Stimulated activated memory B cell treated with anti-CD40 and anti-IgM and Interleukin-4, amounts not matched to agents 10 μg/mL and 1 μg/mL and 100 μg/mL, for 72 hours (primary cell): ENCODE measurements around the gene HPN.
A peak's percentile ranks its signal among the peaks of the same experiment; 100 is the strongest.
"Not testable (repeated sequence)": the region's sequence is repeated elsewhere in the genome, so short reads cannot be mapped to it uniquely, and the experiment has no call there.

ENCODE experiments used
- ATAC-seq: fragments of 150-1000 bp; cut with Tn5 transposase; 2 replicates; pipeline ENCODE4 v1.10.0; 2021
- H3K27ac Mint-ChIP-seq: one replicate; pipeline ENCODE4 v1.8.0; 2022; ENCODE audit warnings: mild to moderate bottlenecking, mixed read lengths
- H3K27me3 Mint-ChIP-seq: one replicate; pipeline ENCODE4 v1.8.0; 2022; ENCODE audit warnings: mixed read lengths
- H3K36me3 Mint-ChIP-seq: one replicate; pipeline ENCODE4 v1.8.0; 2022; ENCODE audit warnings: mixed read lengths
- H3K4me1 Mint-ChIP-seq: one replicate; pipeline ENCODE4 v1.8.0; 2022; ENCODE audit warnings: mixed read lengths
- H3K4me3 Mint-ChIP-seq: one replicate; pipeline ENCODE4 v1.8.0; 2022; ENCODE audit warnings: mild to moderate bottlenecking, moderate library complexity, mixed read lengths
- H3K9me3 Mint-ChIP-seq: one replicate; pipeline ENCODE4 v1.8.0; 2022; ENCODE audit warnings: mixed read lengths

Gene HPN

GRCh38 chr19:35041548-35042055, at the start of gene HPN:
Gene HPN (plus strand): TSS chr19:35041721. CDS start chr19:35042507, 786 bp downstream.
- peak within 1 kb of the TSS; percentile 62 for H3K4me3 Mint-ChIP-seq
- no peaks in the 10 kb centered on the region for H3K36me3 Mint-ChIP-seq
- peaks cover 55% of the 10 kb centered on the region for H3K27me3 Mint-ChIP-seq
- no peaks in the 10 kb centered on the region for H3K9me3 Mint-ChIP-seq
- H3K27ac Mint-ChIP-seq = peak within 1 kb of the TSS; percentile 49
- H3K4me1 Mint-ChIP-seq = peaks cover 67% of the 10 kb centered on the region
- no peak for ATAC-seq

GRCh38 chr19:34992582-34992981, 48.9 kb upstream of the HPN start:
- not testable (repeated sequence) for H3K4me3 Mint-ChIP-seq, H3K36me3 Mint-ChIP-seq, ATAC-seq, H3K9me3 Mint-ChIP-seq
- H3K27ac Mint-ChIP-seq = peak overlapping the region; percentile 93
- H3K27me3 Mint-ChIP-seq = peaks cover 19% of the 10 kb centered on the region
- H3K4me1 Mint-ChIP-seq = peaks cover 52% of the 10 kb centered on the region

- Mint-ChIP-seq H3K9me3 (no peaks in the 10 kb centered on the region), H3K27me3 (peaks cover 19% of the 10 kb centered on the region), H3K27ac (peak overlapping the region; percentile 31), H3K4me1 (peaks cover 51% of the 10 kb centered on the region), H3K36me3 (no peaks in the 10 kb centered on the region), H3K4me3 (no peak overlapping the region)
- no peak for ATAC-seq
Measured at GRCh38 chr19:34994286-34994642, 47.3 kb upstream of the HPN start.

- Mint-ChIP-seq H3K4me1 (peaks cover 48% of the 10 kb centered on the region), H3K4me3 (no peak overlapping the region), H3K27me3 (peaks cover 19% of the 10 kb centered on the region), H3K27ac (peak overlapping the region; percentile 31), H3K36me3 (no peaks in the 10 kb centered on the region), H3K9me3 (no peaks in the 10 kb centered on the region)
- no peak for ATAC-seq
Measured at GRCh38 chr19:34994643-34995541, 46.6 kb upstream of the HPN start.

- H3K4me3 Mint-ChIP-seq = no peak overlapping the region
- peaks cover 19% of the 10 kb centered on the region for H3K27me3 Mint-ChIP-seq
- H3K9me3 Mint-ChIP-seq = no peaks in the 10 kb centered on the region
- peaks cover 41% of the 10 kb centered on the region for H3K4me1 Mint-ChIP-seq
- H3K27ac Mint-ChIP-seq = no peak overlapping the region
- H3K36me3 Mint-ChIP-seq = no peaks in the 10 kb centered on the region
- ATAC-seq = no peak
Measured at GRCh38 chr19:34995551-34995950, 46.0 kb upstream of the HPN start.

- Mint-ChIP-seq H3K27me3 (peaks cover 14% of the 10 kb centered on the region), H3K36me3 (peaks cover 13% of the 10 kb centered on the region), H3K4me3 (no peak overlapping the region), H3K9me3 (no peaks in the 10 kb centered on the region), H3K27ac (peak overlapping the region; percentile 77), H3K4me1 (peaks cover 46% of the 10 kb centered on the region)
- ATAC-seq = no peak
Measured at GRCh38 chr19:34997071-34997617, 44.4 kb upstream of the HPN start.

GRCh38 chr19:34998224-34998623, 43.3 kb upstream of the HPN start:
- H3K4me3 Mint-ChIP-seq, ATAC-seq, H3K9me3 Mint-ChIP-seq: not testable (repeated sequence)
- H3K4me1 Mint-ChIP-seq = peaks cover 57% of the 10 kb centered on the region
- peak overlapping the region; percentile 87 for H3K27ac Mint-ChIP-seq
- peaks cover 24% of the 10 kb centered on the region for H3K36me3 Mint-ChIP-seq
- peaks cover 11% of the 10 kb centered on the region for H3K27me3 Mint-ChIP-seq

GRCh38 chr19:34998777-34999497, 42.6 kb upstream of the HPN start:
- Mint-ChIP-seq H3K36me3 (peaks cover 26% of the 10 kb centered on the region), H3K27ac (peak overlapping the region; percentile 87), H3K9me3 (no peaks in the 10 kb centered on the region), H3K4me3 (peak overlapping the region; percentile 88), H3K4me1 (peaks cover 62% of the 10 kb centered on the region), H3K27me3 (peaks cover 5% of the 10 kb centered on the region)
- ATAC-seq = peak; percentile 46

GRCh38 chr19:34999498-35000337, 41.8 kb upstream of the HPN start, which contains the start of gene GRAMD1A:
Gene GRAMD1A (plus strand): TSS chr19:35000323. CDS start chr19:35000479, 156 bp downstream.
- Mint-ChIP-seq H3K27ac (peak within 1 kb of the TSS; percentile 87), H3K27me3 (no peaks in the 10 kb centered on the region), H3K4me1 (peaks cover 62% of the 10 kb centered on the region), H3K9me3 (no peaks in the 10 kb centered on the region), H3K36me3 (peaks cover 31% of the 10 kb centered on the region), H3K4me3 (peak within 1 kb of the TSS; percentile 89)
- peak; percentile 79 for ATAC-seq

GRCh38 chr19:35000338-35000646, 41.2 kb upstream of the HPN start:
- H3K4me1 Mint-ChIP-seq = peaks cover 67% of the 10 kb centered on the region
- peak overlapping the region; percentile 89 for H3K4me3 Mint-ChIP-seq
- H3K27me3 Mint-ChIP-seq = no peaks in the 10 kb centered on the region
- H3K36me3 Mint-ChIP-seq = peaks cover 34% of the 10 kb centered on the region
- ATAC-seq = no peak
- peak overlapping the region; percentile 87 for H3K27ac Mint-ChIP-seq
- no peaks in the 10 kb centered on the region for H3K9me3 Mint-ChIP-seq

GRCh38 chr19:35000647-35001501, 40.6 kb upstream of the HPN start:
- Mint-ChIP-seq H3K4me1 (peaks cover 70% of the 10 kb centered on the region), H3K9me3 (no peaks in the 10 kb centered on the region), H3K4me3 (peak overlapping the region; percentile 89), H3K36me3 (peaks cover 40% of the 10 kb centered on the region), H3K27me3 (no peaks in the 10 kb centered on the region), H3K27ac (peak overlapping the region; percentile 87)
- ATAC-seq = peak; percentile 17

- peak overlapping the region; percentile 87 for H3K27ac Mint-ChIP-seq
- H3K4me3 Mint-ChIP-seq = peak overlapping the region; percentile 89
- H3K36me3 Mint-ChIP-seq = peaks cover 49% of the 10 kb centered on the region
- H3K9me3 Mint-ChIP-seq = no peaks in the 10 kb centered on the region
- ATAC-seq = no peak
- no peaks in the 10 kb centered on the region for H3K27me3 Mint-ChIP-seq
- peaks cover 74% of the 10 kb centered on the region for H3K4me1 Mint-ChIP-seq
Measured at GRCh38 chr19:35002037-35002535, 39.4 kb upstream of the HPN start.

GRCh38 chr19:35004517-35005255, 36.8 kb upstream of the HPN start:
- no peak for ATAC-seq
- Mint-ChIP-seq H3K4me3 (no peak overlapping the region), H3K36me3 (peaks cover 51% of the 10 kb centered on the region), H3K9me3 (no peaks in the 10 kb centered on the region), H3K27ac (no peak overlapping the region), H3K27me3 (no peaks in the 10 kb centered on the region), H3K4me1 (peaks cover 56% of the 10 kb centered on the region)
